Sigmoid colon (tissue), 7 donors: ENCODE data around the gene PPP1R3D. TPM values are rescaled to one million over a fixed set of nuclear protein-coding genes. Genes with fewer than 3 reads are reported as not detected.
A peak's percentile ranks its signal among the peaks of the same experiment; 100 is the strongest.

Source experiments
- DNase-seq: peaks from one replicate; pipeline ENCODE4 v3.0.0-alpha.2; 2019
- H3K27ac ChIP-seq, 4 donors: fragments of 200-600 bp; sonication (generic); one replicate each; pipeline ENCODE4 v1.5.1; 2016 to 2019; ENCODE audit warnings: mild to moderate bottlenecking in 1 of 4
- H3K27me3 ChIP-seq, 3 donors: fragments of 200-600 bp; sonication (generic); one replicate each; pipeline ENCODE4 v1.5.1; 2019; ENCODE audit warnings: mild to moderate bottlenecking in 1 of 3
- H3K36me3 ChIP-seq, 4 donors: fragments of 200-600 bp; sonication (generic); one replicate each; pipeline ENCODE4 v1.5.1; 2016 to 2019
- H3K4me1 ChIP-seq, 4 donors: fragments of 200-600 bp; sonication (generic); one replicate each; pipeline ENCODE4 v1.5.1; 2017 to 2019
- H3K4me3 ChIP-seq, 4 donors: fragments of 200-600 bp; sonication (generic); one replicate each; pipeline ENCODE4 v1.5.1; 2017 to 2019; ENCODE audit warnings: mild to moderate bottlenecking in 2 of 4, moderate library complexity in 1 of 4
- H3K9me3 ChIP-seq, 4 donors: fragments of 200-600 bp in 3 of 4; sonication (generic) in 3 of 4; one replicate each; pipeline versions ENCODE4 v1.5.1 to v1.6.1; 2013 to 2019
- EP300 ChIP-seq, 4 donors: sonication (generic); formaldehyde crosslinking; IDR thresholded peaks; one replicate each; pipeline ENCODE4 v1.6.1; 2017; ENCODE audit warnings: antibody characterized with exemption in 4 of 4
- POLR2A ChIP-seq, 2 donors: fragments of 450-650 bp; IDR thresholded peaks; one replicate each; pipeline ENCODE4 v1.6.1; 2016; ENCODE audit warnings: antibody characterized with exemption in 2 of 2, mild to moderate bottlenecking in 2 of 2, moderate library complexity in 2 of 2
- POLR2AphosphoS5 ChIP-seq, 4 donors: sonication (generic); formaldehyde crosslinking; IDR thresholded peaks; one replicate each; pipeline ENCODE4 v1.6.1; 2017; ENCODE audit warnings: antibody characterized with exemption in 4 of 4
- WGBS, 2 donors: extraction: QIAGEN DNeasy Blood & Tissue Kit; methylation state at CpG; one replicate each; pipeline ENCODE4 v1.1.7; 2013; 5-methylcytosine and 5-hydroxymethylcytosine counted together
- intact Hi-C: fragments of 100-400 bp; cut with DNase I; formaldehyde crosslinking; loops from one replicate; pipeline ENCODE4 v1.15.1; 2023
- polyA plus RNA-seq, 3 donors: library from polyadenylated mRNA; stranded (reverse); fragments of 200-250 nt; gene quantifications; one replicate each; pipeline ENCODE4 v1.2.3, GENCODE V29; 2013
- total RNA-seq, 4 donors: library from RNA; depleted of rRNA; stranded (reverse); fragments of >200 nt; gene quantifications; one replicate each; pipeline ENCODE4 v1.1.0, GENCODE V29; 2016
- TF ChIP-seq, protein P1 (sequence below), 4 experiments: fragments of 450-650 bp in 3 of 4; fragments of 200-600 bp in 1 of 4; IDR thresholded peaks; one replicate each; pipeline ENCODE4 v1.5.1; 2016 to 2019; ENCODE audit warnings: antibody characterized with exemption in 4 of 4, mild to moderate bottlenecking in 3 of 4, moderate library complexity in 2 of 4
- donor health status: healthy with polysubstance abuse.
- donor health status: Bipolar disorder and iron deficiency.
- donor health status: healthy.

Gene PPP1R3D, protein sequence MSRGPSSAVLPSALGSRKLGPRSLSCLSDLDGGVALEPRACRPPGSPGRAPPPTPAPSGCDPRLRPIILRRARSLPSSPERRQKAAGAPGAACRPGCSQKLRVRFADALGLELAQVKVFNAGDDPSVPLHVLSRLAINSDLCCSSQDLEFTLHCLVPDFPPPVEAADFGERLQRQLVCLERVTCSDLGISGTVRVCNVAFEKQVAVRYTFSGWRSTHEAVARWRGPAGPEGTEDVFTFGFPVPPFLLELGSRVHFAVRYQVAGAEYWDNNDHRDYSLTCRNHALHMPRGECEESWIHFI
- total RNA-seq (1 to 10 TPM; 5.3 to 9.5 (median 8.5) TPM), polyA plus RNA-seq (1 to 10 TPM; 2.4 to 3.4 (median 2.8) TPM)

DNA sequence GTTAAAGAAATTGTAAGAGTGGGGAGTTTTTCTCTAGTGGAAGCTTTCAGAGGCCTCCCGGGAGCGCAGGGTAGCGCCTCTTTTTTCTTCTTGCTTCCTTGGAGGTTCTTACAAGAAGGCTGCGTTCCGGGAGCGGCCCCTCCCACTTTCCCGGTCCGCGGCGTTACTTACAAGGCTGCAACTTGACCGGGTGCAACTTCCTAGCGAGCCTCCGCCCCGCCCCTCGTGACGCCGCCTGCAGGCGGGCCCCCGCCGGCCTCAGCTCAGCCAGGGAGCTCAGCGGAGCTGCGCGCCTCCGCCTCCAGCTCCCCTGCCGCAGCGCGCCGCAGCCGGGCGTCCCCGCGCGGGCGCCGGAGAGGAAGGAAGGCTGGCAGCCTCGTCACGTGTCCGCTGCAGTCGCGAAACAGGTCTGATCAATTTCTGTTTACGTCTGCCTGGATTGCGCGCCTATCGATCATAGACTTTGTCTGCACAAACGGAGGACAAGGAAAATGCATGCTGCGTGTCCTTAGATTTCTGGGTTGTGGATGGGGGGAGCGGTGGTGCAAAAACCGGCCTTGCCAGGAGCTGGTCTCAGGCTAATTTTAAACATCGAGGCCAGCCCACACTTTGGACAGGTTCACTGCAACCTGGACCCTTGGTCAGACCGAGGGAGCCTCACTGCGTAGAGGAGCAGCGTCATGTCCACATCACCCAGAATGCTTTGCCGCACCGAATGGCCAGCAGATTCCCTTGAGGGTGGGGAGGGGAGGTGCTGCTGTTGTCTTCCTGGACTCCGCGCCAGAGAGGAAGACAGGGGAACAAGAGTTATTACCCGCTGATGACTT is at the start of gene PPP1R3D, which contains the start of gene FAM217B:
Gene PPP1R3D (minus strand): TSS at position 177 of the 827 bp plus-strand sequence. CDS start 374 bp downstream, outside the sequence.
Gene FAM217B (plus strand): TSS at position 261 of the 827 bp plus-strand sequence. CDS start 3,555 bp downstream, outside the sequence.
- H3K36me3 ChIP-seq = peaks cover 4 to 32% (median 9%) of the 10 kb centered on the region in 4 donors
- TF ChIP-seq EP300 (IDR thresholded peaks at IDR 0.05) (peak in 2 of 4 donors; percentile 25 to 42), POLR2AphosphoS5 (IDR thresholded peaks at IDR 0.05) (peak; percentile 74 to 93 (median 89)), POLR2A (IDR thresholded peaks at IDR 0.05) (peak; percentile 51 to 60)
- TF ChIP-seq, protein P1, sequence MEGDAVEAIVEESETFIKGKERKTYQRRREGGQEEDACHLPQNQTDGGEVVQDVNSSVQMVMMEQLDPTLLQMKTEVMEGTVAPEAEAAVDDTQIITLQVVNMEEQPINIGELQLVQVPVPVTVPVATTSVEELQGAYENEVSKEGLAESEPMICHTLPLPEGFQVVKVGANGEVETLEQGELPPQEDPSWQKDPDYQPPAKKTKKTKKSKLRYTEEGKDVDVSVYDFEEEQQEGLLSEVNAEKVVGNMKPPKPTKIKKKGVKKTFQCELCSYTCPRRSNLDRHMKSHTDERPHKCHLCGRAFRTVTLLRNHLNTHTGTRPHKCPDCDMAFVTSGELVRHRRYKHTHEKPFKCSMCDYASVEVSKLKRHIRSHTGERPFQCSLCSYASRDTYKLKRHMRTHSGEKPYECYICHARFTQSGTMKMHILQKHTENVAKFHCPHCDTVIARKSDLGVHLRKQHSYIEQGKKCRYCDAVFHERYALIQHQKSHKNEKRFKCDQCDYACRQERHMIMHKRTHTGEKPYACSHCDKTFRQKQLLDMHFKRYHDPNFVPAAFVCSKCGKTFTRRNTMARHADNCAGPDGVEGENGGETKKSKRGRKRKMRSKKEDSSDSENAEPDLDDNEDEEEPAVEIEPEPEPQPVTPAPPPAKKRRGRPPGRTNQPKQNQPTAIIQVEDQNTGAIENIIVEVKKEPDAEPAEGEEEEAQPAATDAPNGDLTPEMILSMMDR (IDR thresholded peaks at IDR 0.05) = peak in 1 of 4 experiments; percentile 8
- intact Hi-C loops = no loop called here
- no peaks in the 10 kb centered on the region for H3K9me3 ChIP-seq
- WGBS, 2 donors = 0 to 1% methylated on average over 57 of the region's 57 CpGs
- H3K27me3 ChIP-seq = no peaks in the 10 kb centered on the region
- H3K27ac ChIP-seq = peak within 1 kb of the TSS; percentile 96 to 98 (median 98)
- H3K4me1 ChIP-seq = peaks cover 0 to 67% (median 47%) of the 10 kb centered on the region in 4 donors
- DNase-seq = peak; percentile 100
- H3K4me3 ChIP-seq = peak within 1 kb of the TSS; percentile 50 to 78 (median 68)

DNA sequence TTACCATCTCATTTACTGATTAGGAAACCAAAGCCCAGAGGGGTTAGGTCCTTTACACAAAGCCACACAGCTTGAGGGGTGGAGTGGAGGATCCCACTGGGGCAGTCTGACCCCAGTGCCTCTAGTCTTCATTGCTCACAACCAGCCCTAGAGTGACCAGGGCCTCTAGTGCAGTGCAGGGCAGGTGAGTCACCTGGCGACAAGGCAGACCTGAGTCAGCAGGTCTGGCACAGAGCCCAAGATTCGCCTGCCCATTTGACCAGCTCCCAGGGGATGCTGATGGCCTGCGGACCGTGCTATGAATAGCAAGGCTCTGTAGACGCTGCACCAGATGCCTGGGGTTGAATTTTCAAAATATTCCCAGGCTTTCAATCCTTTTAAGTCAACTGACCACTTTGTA is 48.0 kb upstream of the PPP1R3D start:
- Histone ChIP-seq H3K4me1 (no peaks in the 10 kb centered on the region), H3K27me3 (no peaks in the 10 kb centered on the region), H3K9me3 (no peaks in the 10 kb centered on the region), H3K27ac (no peak overlapping the region), H3K36me3 (no peaks in the 10 kb centered on the region), H3K4me3 (no peak overlapping the region)
- WGBS, 2 donors = 74 to 78% methylated on average over 5 of the region's 5 CpGs
- no peak for TF ChIP-seq POLR2A (IDR thresholded peaks at IDR 0.05)
- TF ChIP-seq POLR2AphosphoS5 (IDR thresholded peaks at IDR 0.05) = no peak
- TF ChIP-seq, protein P1 (IDR thresholded peaks at IDR 0.05) = no peak
- no peak for TF ChIP-seq EP300 (IDR thresholded peaks at IDR 0.05)
- DNase-seq = no peak
- intact Hi-C loops = no loop called here

DNA sequence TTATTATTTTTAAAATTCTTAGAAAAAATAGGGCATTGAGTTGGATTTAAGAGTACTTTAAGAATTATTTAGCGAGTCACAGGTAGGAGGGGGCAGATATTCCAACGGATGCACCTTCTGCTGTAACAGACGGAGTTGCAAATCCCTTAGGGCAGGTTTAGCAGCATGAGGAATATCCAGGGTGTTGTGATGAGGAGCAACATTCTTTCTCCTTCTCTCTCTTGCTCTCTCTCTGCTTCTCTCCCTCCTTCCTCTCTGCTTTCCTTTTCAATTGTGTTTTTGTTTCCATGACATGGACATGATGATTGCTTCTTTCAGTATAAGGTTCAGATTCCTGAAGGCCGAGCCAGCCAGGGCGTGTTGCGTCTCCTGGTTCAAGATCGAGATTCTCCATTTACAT is 47.0 kb upstream of the PPP1R3D start:
- no peaks in the 10 kb centered on the region for H3K4me1 ChIP-seq
- H3K36me3 ChIP-seq = no peaks in the 10 kb centered on the region
- TF ChIP-seq, protein P1 (IDR thresholded peaks at IDR 0.05) = no peak
- TF ChIP-seq POLR2AphosphoS5 (IDR thresholded peaks at IDR 0.05) (no peak), EP300 (IDR thresholded peaks at IDR 0.05) (no peak), POLR2A (IDR thresholded peaks at IDR 0.05) (no peak)
- intact Hi-C loops = no loop called here
- no peak for DNase-seq
- H3K9me3 ChIP-seq = no peaks in the 10 kb centered on the region
- no peak overlapping the region for H3K27ac ChIP-seq
- WGBS, 2 donors = 90 to 92% methylated on average over 7 of the region's 7 CpGs
- H3K4me3 ChIP-seq = no peak overlapping the region
- H3K27me3 ChIP-seq = no peaks in the 10 kb centered on the region

DNA sequence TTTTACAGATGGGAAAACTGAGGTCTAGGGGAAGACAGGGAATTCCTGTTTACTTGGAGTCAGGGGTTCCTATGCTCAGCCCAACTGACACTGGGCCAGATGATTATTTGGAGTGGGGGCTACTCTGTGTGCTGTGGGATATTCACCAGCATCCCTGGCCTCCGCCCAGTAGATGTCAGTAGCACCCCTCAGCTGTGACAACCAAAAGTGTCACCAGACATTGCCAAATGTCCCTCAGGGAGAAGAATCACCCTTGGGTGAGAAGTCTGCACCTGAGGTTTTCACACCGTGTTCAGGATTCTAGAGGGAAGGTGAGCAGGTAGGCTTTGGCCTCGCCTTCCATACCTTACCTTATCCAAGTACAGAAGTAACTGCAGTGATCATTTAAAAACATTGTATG is 45.8 kb upstream of the PPP1R3D start:
- DNase-seq = no peak
- TF ChIP-seq POLR2AphosphoS5 (IDR thresholded peaks at IDR 0.05) = no peak
- no peak for TF ChIP-seq EP300 (IDR thresholded peaks at IDR 0.05)
- TF ChIP-seq, protein P1 (IDR thresholded peaks at IDR 0.05) = no peak
- no peak for TF ChIP-seq POLR2A (IDR thresholded peaks at IDR 0.05)
- no peaks in the 10 kb centered on the region for H3K9me3 ChIP-seq
- H3K36me3 ChIP-seq = no peaks in the 10 kb centered on the region
- 90 to 97% methylated on average over 3 of the region's 3 CpGs for WGBS, 2 donors
- H3K27me3 ChIP-seq = no peaks in the 10 kb centered on the region
- H3K4me3 ChIP-seq = no peak overlapping the region
- intact Hi-C loops = no loop called here
- H3K27ac ChIP-seq = no peak overlapping the region
- no peaks in the 10 kb centered on the region for H3K4me1 ChIP-seq
